Activated naive CD4-positive, alpha-beta T cell treated with anti-CD3 and anti-CD28 coated beads, Interleukin-2, amount 50 U/mL, for 72 hours (primary cell): ENCODE results near the gene KRT4. TPM values are rescaled to one million over a fixed set of nuclear protein-coding genes. Genes with fewer than 3 reads are reported as not detected.
"Not testable (repeated sequence)": the region's sequence is repeated elsewhere in the genome, so short reads cannot be mapped to it uniquely, and the experiment has no call there.

Source experiments
- ATAC-seq, 2 donors: fragments of 150-1000 bp; cut with Tn5 transposase; 2 replicates each; pipeline ENCODE4 v1.10.0; 2021; ENCODE audit warnings: mild to moderate bottlenecking in 2 of 2, moderate library complexity in 2 of 2
- DNase-seq, 2 donors: peaks; one replicate each; pipeline ENCODE4 v3.0.0; 2021 to 2022; ENCODE audit warnings: low spot score in 2 of 2
- H3K27ac Mint-ChIP-seq, 2 donors: one replicate each; pipeline ENCODE4 v1.8.0; 2022; ENCODE audit warnings: mild to moderate bottlenecking in 2 of 2, mixed read lengths in 2 of 2
- H3K36me3 Mint-ChIP-seq, 2 donors: one replicate each; pipeline ENCODE4 v1.8.0; 2022; ENCODE audit warnings: mixed read lengths in 2 of 2
- H3K9me3 Mint-ChIP-seq, 2 donors: one replicate each; pipeline ENCODE4 v1.8.0; 2022; ENCODE audit warnings: mixed read lengths in 2 of 2
- total RNA-seq, 2 donors: library from RNA; stranded (reverse); gene quantifications; one replicate each; pipeline ENCODE4 v1.2.3, GENCODE V29; 2022

Gene KRT4
- total RNA-seq, 2 donors from 2014 or later, result not detected

GRCh38 chr12:52761218-52761617, 52.7 kb downstream of the KRT4 start:
- ATAC-seq, H3K9me3 Mint-ChIP-seq, DNase-seq: not testable (repeated sequence)

GRCh38 chr12:52760623-52761022, 53.3 kb downstream of the KRT4 start:
- no peak for DNase-seq
- Mint-ChIP-seq H3K36me3 (no peaks in the 10 kb centered on the region), H3K9me3 (peaks cover 4 to 9% of the 10 kb centered on the region in 2 donors), H3K27ac (no peak overlapping the region)
- ATAC-seq, result no peak

More at GRCh38 chr12:52761218-52761617, 52.7 kb downstream of the KRT4 start:
- H3K36me3 Mint-ChIP-seq, H3K27ac Mint-ChIP-seq: not testable (repeated sequence)

GRCh38 chr12:52759695-52760094, 54.2 kb downstream of the KRT4 start:
- ATAC-seq, result no peak
- Mint-ChIP-seq H3K27ac (no peak overlapping the region), H3K9me3 (peaks cover 4 to 9% of the 10 kb centered on the region in 2 donors), H3K36me3 (no peaks in the 10 kb centered on the region)
- DNase-seq, result no peak

- ATAC-seq (no peak), DNase-seq (no peak)
- Mint-ChIP-seq H3K9me3 (peaks cover 4 to 9% of the 10 kb centered on the region in 2 donors), H3K27ac (no peak overlapping the region), H3K36me3 (no peaks in the 10 kb centered on the region)
Observed at GRCh38 chr12:52759218-52759617, 54.7 kb downstream of the KRT4 start.

- Mint-ChIP-seq H3K9me3 (peaks cover 4 to 9% of the 10 kb centered on the region in 2 donors), H3K27ac (no peak overlapping the region), H3K36me3 (no peaks in the 10 kb centered on the region)
- DNase-seq, result no peak
- no peak for ATAC-seq
Observed at GRCh38 chr12:52757449-52758176, 56.3 kb downstream of the KRT4 start.

Other genes starting within 250 kb of the KRT4 start
- not detected for gene KRT74, start 240.3 kb downstream of the KRT4 start, total RNA-seq
- 1 to 10 TPM; 1.4 to 7.7 TPM for gene KRT72, start 212.7 kb downstream of the KRT4 start, total RNA-seq
- gene KRT73, start 195.6 kb downstream of the KRT4 start, total RNA-seq, result 1 to 10 TPM in 1 of 2 donors, under 1 TPM in 1; 0.98 to 4.9 TPM
- gene KRT2, start 161.9 kb downstream of the KRT4 start, total RNA-seq, result not detected
- not detected for gene KRT1, start 133.7 kb downstream of the KRT4 start, total RNA-seq
- gene KRT77, start 110.6 kb downstream of the KRT4 start, total RNA-seq, result not detected
- not detected for gene KRT76, start 36.8 kb downstream of the KRT4 start, total RNA-seq
- under 1 TPM in 1 of 2 donors, not detected in 1; 0.09 TPM for gene KRT3, start 18.0 kb downstream of the KRT4 start, total RNA-seq
- under 1 TPM; 0.12 to 0.25 TPM for gene KRT79, start 20.2 kb upstream of the KRT4 start, total RNA-seq
- not detected for gene KRT78, start 34.9 kb upstream of the KRT4 start, total RNA-seq
- under 1 TPM; 0.34 to 0.66 TPM for gene KRT8, start 91.0 kb upstream of the KRT4 start, total RNA-seq
- 1 to 10 TPM; 7.7 to 8.5 TPM for gene KRT18, start 135.0 kb upstream of the KRT4 start, total RNA-seq
- gene EIF4B, start 192.3 kb upstream of the KRT4 start, total RNA-seq, result 1,000 to 10,000 TPM in 1 of 2 donors, 100 to 1,000 TPM in 1; 637 to 1,013 TPM
- 1 to 10 TPM; 1.2 to 2.1 TPM for gene TNS2, start 235.9 kb upstream of the KRT4 start, total RNA-seq